ENCODE data around the gene PDIA5. TPM values are rescaled to one million over a fixed set of nuclear protein-coding genes. Genes with fewer than 3 reads are reported as not detected.

Gene PDIA5
- total RNA-seq, 1 experiment from 2014 or later, result 50.8 TPM

- TF ChIP-seq ZNF274 (IDR thresholded peaks at IDR 0.05; ENCODE audit: low read depth, low read length), result no peak
- no peak for TF ChIP-seq CEBPB (IDR thresholded peaks at IDR 0.05; ENCODE audit: low read depth)
- no peak for TF ChIP-seq SP1 (IDR thresholded peaks at IDR 0.05; ENCODE audit: low read depth)
These were observed 18.6 kb downstream of the PDIA5 start (continued) for GRCh38 chr3:123085293-123085931.

- Histone ChIP-seq H3K4me2 (ENCODE audit: low read length) (no peak overlapping the region), H3K79me2 (ENCODE audit: insufficient read depth, low read length) (peaks cover 94% of the 10 kb centered on the region), H3K9me2 (ENCODE audit: insufficient read depth) (no peaks in the 10 kb centered on the region), H3K4me3 (replicated peaks in 1 of 2; ENCODE audit: low read depth in 1 of 2, low read length in 2 of 2) (no peak overlapping the region), H3K36me3 (ENCODE audit: control insufficient read depth in 1 of 2, insufficient read depth in 2 of 2, low read length in 2 of 2) (peaks cover 0 to 3% of the 10 kb centered on the region in 2 experiments; a peak in 1 of 4 replicates), H3K4me1 (ENCODE audit: control insufficient read depth in 1 of 2, insufficient read depth in 2 of 2, low read length in 2 of 2) (peaks cover 0 to 6% of the 10 kb centered on the region in 2 experiments; a peak in 1 of 4 replicates), H4K20me1 (ENCODE audit: insufficient read depth) (no peaks in the 10 kb centered on the region), H3K27me3 (ENCODE audit: insufficient read depth, low read length) (no peaks in the 10 kb centered on the region), H3K9ac (ENCODE audit: low read length) (no peak overlapping the region), H3K27ac (ENCODE audit: low read depth, low read length) (no peak overlapping the region), H2AFZ (ENCODE audit: low read depth, low read length, poor library complexity, severe bottlenecking) (no peak overlapping the region), H3K9me3 (ENCODE audit: control insufficient read depth in 1 of 2, insufficient read depth in 1 of 2, low read depth in 1 of 2, low read length in 2 of 2) (no peaks in the 10 kb centered on the region)
- TF ChIP-seq RAD21 (IDR thresholded peaks at IDR 0.05; ENCODE audit: low read depth) (no peak), YY1 (IDR thresholded peaks at IDR 0.05; ENCODE audit: extremely low read depth, insufficient replicate concordance, low read depth, low read length) (no peak), ZNF274 (IDR thresholded peaks at IDR 0.05; ENCODE audit: low read depth, low read length) (no peak), JUND (IDR thresholded peaks at IDR 0.05) (no peak), CBX3 (IDR thresholded peaks at IDR 0.05; ENCODE audit: low read depth) (no peak), ATF3 (IDR thresholded peaks at IDR 0.05) (no peak), REST (IDR thresholded peaks at IDR 0.05; ENCODE audit: low read depth) (no peak), EZH2 (IDR thresholded peaks at IDR 0.05) (no peak), MAX (IDR thresholded peaks at IDR 0.05) (no peak), EZH2phosphoT487 (IDR thresholded peaks at IDR 0.05; ENCODE audit: borderline replicate concordance) (no peak), SP1 (IDR thresholded peaks at IDR 0.05; ENCODE audit: low read depth) (no peak)
- ATAC-seq, result no peak
- POLR2A ChIA-PET, result no interaction called here
- BruUV-seq (replicated peaks), result no TSS peak
- RAD21 ChIA-PET (ENCODE audit: low non-redundant PET in 1 of 2, low total read pairs in 2 of 2, uncharacterized antibody in 2 of 2, unreplicated experiment in 2 of 2), result no interaction called here
- CTCF ChIA-PET, result no interaction called here
- intact Hi-C loops (cut with micrococcal nuclease), result no loop called here
- DNase-seq (ENCODE audit: low read depth, low spot score), result no peak
These were observed 19.3 kb downstream of the PDIA5 start for GRCh38 chr3:123085932-123086627.

Measured in HCT116 (cell line).